ENCODE results near the gene MGAT1.

MGAT1 gene

DNA sequence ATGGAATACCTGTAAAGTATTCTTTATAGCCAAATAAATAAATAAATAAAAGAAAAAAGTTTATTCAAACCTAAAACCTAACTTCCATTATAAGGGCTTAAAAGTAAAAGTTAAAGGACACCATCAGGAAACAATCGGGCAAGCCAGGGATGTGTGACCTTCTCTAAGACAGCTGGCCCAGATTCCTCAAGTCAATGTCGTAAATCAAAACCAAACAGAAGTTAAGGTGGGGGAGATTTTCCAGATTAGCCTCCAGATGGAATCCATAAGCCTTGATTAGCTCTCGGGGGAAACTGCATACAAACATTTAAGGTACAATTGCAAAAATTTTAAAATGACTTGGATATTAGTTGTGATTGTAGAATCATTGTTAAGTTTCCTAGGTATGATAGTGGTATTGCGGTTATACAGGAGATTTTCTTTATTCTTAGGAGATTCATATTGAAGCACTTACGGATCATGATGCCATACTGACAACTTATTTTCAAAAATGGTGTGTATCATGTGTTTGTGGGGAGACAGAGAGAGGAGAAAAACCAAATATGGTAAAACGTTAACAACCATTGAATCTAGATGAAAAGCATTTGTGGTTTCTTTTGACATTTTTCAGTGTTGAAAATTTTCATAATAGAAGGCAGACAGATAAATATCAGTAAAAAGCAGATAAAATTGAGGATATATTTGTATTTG is 21.5 kb upstream of the MGAT1 start:
- Histone ChIP-seq H3K36me3 (ENCODE audit: control insufficient read depth, insufficient read depth, low read length) (no peaks in the 10 kb centered on the region), H3K4me3 (ENCODE audit: extremely low read depth, insufficient read depth, low read length, poor library complexity, severe bottlenecking) (no peak overlapping the region), H3K27ac (ENCODE audit: low read depth, low read length, severe bottlenecking) (no peak overlapping the region), H3K9me3 (ENCODE audit: control insufficient read depth, low read length) (peaks cover 3% of the 10 kb centered on the region), H3K4me1 (ENCODE audit: control insufficient read depth, insufficient read depth, low read length, poor library complexity, severe bottlenecking) (no peaks in the 10 kb centered on the region)
- WGBS, 2 experiments (ENCODE audit: insufficient coverage in 2 of 2): 94% methylated on average over 5 of the region's 6 CpGs; no CpG with 5 or more reads in 1 of the 2 experiments

DNA sequence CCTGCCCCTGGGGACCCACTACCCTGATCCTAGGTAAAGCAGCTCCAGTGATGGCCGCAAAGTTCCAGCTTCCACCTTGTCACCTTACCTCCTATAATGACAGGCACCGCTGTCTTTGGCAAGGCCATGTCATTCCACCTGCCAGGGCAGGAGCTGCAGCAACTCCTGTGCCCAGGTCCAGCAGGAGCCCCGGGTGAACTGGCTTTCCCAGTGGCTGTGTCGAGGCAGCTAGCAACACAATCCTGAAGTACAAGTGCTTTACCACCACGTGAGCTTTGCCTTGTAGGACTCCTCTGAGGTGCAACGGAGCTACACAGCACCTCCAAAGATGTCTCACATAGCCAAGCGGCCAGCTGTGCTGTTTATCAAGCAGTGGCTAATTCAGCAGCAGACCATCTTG is 20.7 kb upstream of the MGAT1 start:
- no peak overlapping the region for H3K4me3 ChIP-seq (ENCODE audit: extremely low read depth, insufficient read depth, low read length, poor library complexity, severe bottlenecking)
- 87 to 92% methylated on average over 6 of the region's 7 CpGs for WGBS, 2 experiments (ENCODE audit: insufficient coverage in 2 of 2)
- H3K27ac ChIP-seq (ENCODE audit: low read depth, low read length, severe bottlenecking): no peak overlapping the region
- H3K9me3 ChIP-seq (ENCODE audit: control insufficient read depth, low read length): no peaks in the 10 kb centered on the region
- no peaks in the 10 kb centered on the region for H3K36me3 ChIP-seq (ENCODE audit: control insufficient read depth, insufficient read depth, low read length)
- H3K4me1 ChIP-seq (ENCODE audit: control insufficient read depth, insufficient read depth, low read length, poor library complexity, severe bottlenecking): no peaks in the 10 kb centered on the region

DNA sequence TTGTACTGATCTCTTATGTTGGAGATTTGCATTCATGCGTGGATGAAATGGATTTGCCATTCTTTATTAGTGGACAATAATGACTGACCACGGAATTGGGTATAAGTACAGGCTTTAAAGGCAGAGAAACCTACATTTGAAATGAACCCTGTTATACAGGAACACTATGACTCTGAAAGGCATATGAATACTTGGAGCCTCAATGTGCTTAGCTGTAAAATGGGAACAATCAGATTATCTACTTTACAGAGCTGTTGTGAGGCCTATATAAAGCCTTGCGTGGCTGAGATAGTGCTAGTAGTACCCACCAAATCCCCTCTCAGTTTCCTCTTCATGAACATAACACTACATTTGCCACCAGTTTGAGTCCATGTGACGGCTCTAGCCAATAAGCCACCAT is 18.9 kb upstream of the MGAT1 start:
- no peak overlapping the region for H3K27ac ChIP-seq (ENCODE audit: low read depth, low read length, severe bottlenecking)
- peaks cover 14% of the 10 kb centered on the region for H3K4me1 ChIP-seq (ENCODE audit: control insufficient read depth, insufficient read depth, low read length, poor library complexity, severe bottlenecking)
- WGBS, 2 experiments (ENCODE audit: insufficient coverage in 2 of 2): 80 to 100% methylated on average over 1 to 2 of the region's 4 CpGs

DNA sequence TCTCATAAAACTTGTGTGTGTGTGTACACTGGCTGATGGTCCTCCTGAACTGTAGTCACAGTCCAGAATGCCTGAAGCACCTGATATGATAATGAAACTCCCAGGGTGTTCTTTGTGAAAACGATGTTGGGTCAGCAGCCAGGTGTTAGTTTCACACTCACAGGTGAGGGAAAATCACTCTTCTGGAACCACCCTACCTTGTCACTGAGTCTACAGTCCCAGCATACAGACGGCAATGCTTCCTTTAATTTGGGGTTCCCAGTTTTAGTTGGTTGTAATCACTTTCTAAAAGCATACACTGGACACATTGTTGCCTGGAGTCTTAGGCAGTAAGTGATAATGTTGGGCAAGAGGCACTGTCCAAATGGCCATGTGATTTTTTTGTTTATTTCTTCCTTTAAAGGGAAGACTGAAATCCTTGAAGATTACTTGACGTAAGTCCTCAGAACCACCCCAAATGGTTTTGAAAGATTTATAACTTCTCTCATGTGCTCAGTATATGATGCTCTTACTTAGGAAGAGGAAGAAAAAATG is 18.2 kb upstream of the MGAT1 start:
- WGBS, 2 experiments (ENCODE audit: insufficient coverage in 2 of 2): 60 to 83% methylated on average over 1 to 2 of the region's 3 CpGs
- Histone ChIP-seq H3K4me1 (ENCODE audit: control insufficient read depth, insufficient read depth, low read length, poor library complexity, severe bottlenecking) (peaks cover 15% of the 10 kb centered on the region), H3K36me3 (ENCODE audit: control insufficient read depth, insufficient read depth, low read length) (no peaks in the 10 kb centered on the region), H3K4me3 (ENCODE audit: extremely low read depth, insufficient read depth, low read length, poor library complexity, severe bottlenecking) (no peak overlapping the region), H3K9me3 (ENCODE audit: control insufficient read depth, low read length) (no peaks in the 10 kb centered on the region), H3K27ac (ENCODE audit: low read depth, low read length, severe bottlenecking) (no peak overlapping the region)

More for the DNA sequence above, 18.9 kb upstream of the MGAT1 start:
- Histone ChIP-seq H3K9me3 (ENCODE audit: control insufficient read depth, low read length) (no peaks in the 10 kb centered on the region), H3K36me3 (ENCODE audit: control insufficient read depth, insufficient read depth, low read length) (no peaks in the 10 kb centered on the region), H3K4me3 (ENCODE audit: extremely low read depth, insufficient read depth, low read length, poor library complexity, severe bottlenecking) (no peak overlapping the region)

DNA sequence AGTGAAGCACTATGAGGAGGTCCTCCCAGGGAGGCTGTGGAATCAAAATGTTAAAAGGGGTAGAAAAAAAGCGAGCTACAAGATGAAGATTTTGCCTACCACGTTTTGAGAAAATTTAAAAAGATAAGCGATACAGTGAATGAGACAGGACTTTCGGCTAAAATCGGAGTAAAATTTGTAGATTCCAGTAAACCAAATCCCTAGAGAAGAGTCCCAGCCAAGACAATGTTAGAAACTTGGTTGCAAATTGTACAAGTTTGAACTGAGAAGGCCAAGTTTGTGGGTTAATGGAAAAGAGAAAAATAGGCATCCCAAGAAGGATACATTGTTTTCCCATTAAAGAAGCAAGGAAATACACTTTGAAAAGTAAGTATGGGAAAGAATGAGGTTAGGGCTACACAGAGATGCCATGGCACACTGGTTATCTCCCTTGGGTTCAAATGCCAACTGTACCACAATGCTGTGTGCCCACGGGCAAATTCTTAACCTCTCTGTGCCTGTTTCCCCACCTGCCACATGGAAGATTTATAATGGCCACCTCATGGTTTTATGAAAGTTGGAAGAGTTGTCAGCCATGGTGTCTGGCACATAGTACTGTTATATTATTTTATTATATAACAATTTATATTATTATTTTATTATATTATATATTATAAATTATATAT is 16.2 kb upstream of the MGAT1 start:
- 90 to 94% methylated on average over 6 of the region's 6 CpGs for WGBS, 2 experiments (ENCODE audit: insufficient coverage in 2 of 2)
- Histone ChIP-seq H3K27ac (ENCODE audit: low read depth, low read length, severe bottlenecking) (no peak overlapping the region), H3K4me1 (ENCODE audit: control insufficient read depth, insufficient read depth, low read length, poor library complexity, severe bottlenecking) (peaks cover 15% of the 10 kb centered on the region)

DNA sequence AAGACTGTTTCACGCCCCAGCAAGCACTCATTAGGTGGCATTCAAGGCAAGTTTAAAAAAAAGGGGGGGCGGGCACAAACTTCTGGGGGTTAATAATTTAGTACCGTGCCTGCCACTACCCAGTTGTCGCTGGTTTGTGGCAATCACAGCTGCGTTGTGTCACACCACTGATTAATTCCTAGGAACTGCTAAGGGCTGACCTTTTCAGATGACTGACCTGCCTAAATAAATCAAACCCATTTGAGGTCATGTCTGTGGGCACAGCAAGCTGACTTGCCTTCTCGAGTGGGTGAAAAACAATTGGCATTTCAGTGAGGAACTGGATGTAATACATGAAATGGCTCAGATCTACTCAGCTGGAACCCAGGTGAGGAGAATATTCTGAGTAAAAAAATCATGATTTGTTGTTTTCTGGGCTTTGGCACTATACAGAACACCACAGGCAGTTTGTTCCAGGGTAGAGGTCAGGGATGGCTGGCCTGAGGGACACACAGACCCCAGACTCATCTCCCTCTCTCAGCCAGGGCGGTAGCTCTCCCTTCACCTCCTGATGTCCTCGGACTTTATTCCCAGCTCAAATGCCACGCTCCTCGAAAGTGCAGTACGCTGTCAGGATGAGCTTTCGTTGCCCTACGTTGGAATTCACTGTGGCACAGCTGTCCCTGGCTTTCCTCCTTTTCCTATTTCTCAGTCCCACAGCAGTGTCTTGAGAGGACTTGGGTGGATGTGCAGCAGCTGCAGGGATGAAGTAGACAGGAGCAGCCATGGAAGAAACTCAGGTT is 15.5 kb upstream of the MGAT1 start:
- Histone ChIP-seq H3K4me1 (ENCODE audit: control insufficient read depth, insufficient read depth, low read length, poor library complexity, severe bottlenecking) (peaks cover 15% of the 10 kb centered on the region), H3K9me3 (ENCODE audit: control insufficient read depth, low read length) (no peaks in the 10 kb centered on the region), H3K36me3 (ENCODE audit: control insufficient read depth, insufficient read depth, low read length) (no peaks in the 10 kb centered on the region), H3K27ac (ENCODE audit: low read depth, low read length, severe bottlenecking) (peak overlapping the region; percentile 91), H3K4me3 (ENCODE audit: extremely low read depth, insufficient read depth, low read length, poor library complexity, severe bottlenecking) (no peak overlapping the region)
- WGBS, 2 experiments (ENCODE audit: insufficient coverage in 2 of 2): 87 to 92% methylated on average over 12 of the region's 13 CpGs

More for the DNA sequence above, 16.2 kb upstream of the MGAT1 start:
- no peaks in the 10 kb centered on the region for H3K36me3 ChIP-seq (ENCODE audit: control insufficient read depth, insufficient read depth, low read length)
- H3K9me3 ChIP-seq (ENCODE audit: control insufficient read depth, low read length): no peaks in the 10 kb centered on the region
- H3K4me3 ChIP-seq (ENCODE audit: extremely low read depth, insufficient read depth, low read length, poor library complexity, severe bottlenecking): no peak overlapping the region

DNA sequence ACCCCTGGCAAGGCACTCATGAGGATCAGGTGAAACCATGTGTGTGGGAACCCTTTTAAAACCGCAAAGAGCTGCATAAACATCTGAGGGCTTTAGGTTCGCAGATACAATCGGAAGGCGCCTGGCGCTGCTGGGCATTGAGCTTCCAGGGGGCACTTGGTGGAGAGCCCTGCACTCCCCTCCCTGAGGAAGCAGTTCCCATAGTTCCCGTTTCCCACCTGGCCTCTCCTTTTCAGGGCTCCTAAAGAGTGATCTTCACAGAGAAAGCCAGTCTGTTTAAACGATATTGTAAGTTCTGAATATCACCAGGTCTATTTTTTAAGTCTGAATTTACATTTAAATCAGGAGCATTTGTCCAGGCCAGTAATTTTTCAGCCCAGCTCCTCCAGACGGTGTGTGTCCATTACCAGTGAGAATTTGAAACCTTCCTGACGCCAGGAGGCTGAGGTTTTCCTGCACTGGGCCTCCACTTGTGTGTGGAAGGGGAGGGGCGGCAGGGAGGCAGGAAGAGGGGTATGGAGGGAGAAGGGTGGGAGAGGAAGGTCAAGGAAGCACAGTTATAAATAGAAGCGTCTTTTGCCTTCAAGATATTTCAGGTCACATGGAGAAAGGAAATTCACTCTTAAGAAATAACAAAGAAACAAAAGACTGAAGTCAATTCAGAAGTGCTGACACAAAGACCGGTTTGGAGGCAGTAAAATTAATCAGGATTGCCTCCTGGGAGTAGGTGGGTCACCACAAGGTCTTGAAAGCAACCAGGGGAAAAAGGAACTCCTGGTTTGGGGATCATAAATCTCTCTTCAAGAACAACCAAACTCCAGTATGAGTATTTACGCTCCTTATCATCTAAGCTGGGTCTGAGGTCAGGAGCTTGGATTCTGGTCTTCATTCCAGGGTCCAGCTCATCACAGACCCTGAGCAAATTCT is 14.3 kb upstream of the MGAT1 start:
- Histone ChIP-seq H3K36me3 (ENCODE audit: control insufficient read depth, insufficient read depth, low read length) (no peaks in the 10 kb centered on the region), H3K9me3 (ENCODE audit: control insufficient read depth, low read length) (no peaks in the 10 kb centered on the region), H3K4me1 (ENCODE audit: control insufficient read depth, insufficient read depth, low read length, poor library complexity, severe bottlenecking) (peaks cover 15% of the 10 kb centered on the region), H3K27ac (ENCODE audit: low read depth, low read length, severe bottlenecking) (peak overlapping the region; percentile 91), H3K4me3 (ENCODE audit: extremely low read depth, insufficient read depth, low read length, poor library complexity, severe bottlenecking) (no peak overlapping the region)
- 67 to 77% methylated on average over 8 to 10 of the region's 13 CpGs for WGBS, 2 experiments (ENCODE audit: insufficient coverage in 2 of 2)

DNA sequence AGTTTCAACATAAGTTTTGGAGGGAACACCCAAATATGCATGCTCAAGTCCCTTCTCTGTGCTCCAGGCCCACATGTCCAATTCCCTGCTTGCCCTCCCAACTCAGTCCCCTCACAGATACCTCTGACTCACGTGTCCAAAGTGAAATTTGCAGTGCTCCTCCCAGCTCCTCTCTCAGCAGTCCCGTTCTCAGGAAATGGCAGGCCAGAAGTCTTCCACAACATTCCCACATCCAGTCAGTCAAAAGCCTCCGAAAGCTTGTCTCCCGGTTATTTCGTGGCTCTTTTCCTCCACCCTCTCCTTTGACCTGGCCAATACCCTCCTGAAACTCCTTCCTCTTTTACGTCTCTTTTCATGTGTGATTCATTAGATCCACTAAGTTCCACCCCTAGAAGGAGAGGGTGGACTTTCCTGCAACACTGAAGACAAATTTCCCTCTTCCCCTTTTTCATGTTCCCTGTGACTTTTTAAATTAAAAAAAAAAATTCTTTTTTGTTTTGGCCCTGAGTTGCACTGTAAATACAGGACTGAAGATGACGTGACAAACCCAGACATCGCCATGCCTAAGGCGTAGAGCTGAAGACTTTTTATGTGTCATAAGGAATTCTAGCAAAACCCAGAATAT is 12.8 kb upstream of the MGAT1 start:
- Histone ChIP-seq H3K9me3 (ENCODE audit: control insufficient read depth, low read length) (no peaks in the 10 kb centered on the region), H3K4me1 (ENCODE audit: control insufficient read depth, insufficient read depth, low read length, poor library complexity, severe bottlenecking) (peaks cover 18% of the 10 kb centered on the region), H3K4me3 (ENCODE audit: extremely low read depth, insufficient read depth, low read length, poor library complexity, severe bottlenecking) (no peak overlapping the region), H3K27ac (ENCODE audit: low read depth, low read length, severe bottlenecking) (no peak overlapping the region), H3K36me3 (ENCODE audit: control insufficient read depth, insufficient read depth, low read length) (no peaks in the 10 kb centered on the region)
- WGBS, 2 experiments (ENCODE audit: insufficient coverage in 2 of 2): 88% methylated on average over 6 to 8 of the region's 9 CpGs

DNA sequence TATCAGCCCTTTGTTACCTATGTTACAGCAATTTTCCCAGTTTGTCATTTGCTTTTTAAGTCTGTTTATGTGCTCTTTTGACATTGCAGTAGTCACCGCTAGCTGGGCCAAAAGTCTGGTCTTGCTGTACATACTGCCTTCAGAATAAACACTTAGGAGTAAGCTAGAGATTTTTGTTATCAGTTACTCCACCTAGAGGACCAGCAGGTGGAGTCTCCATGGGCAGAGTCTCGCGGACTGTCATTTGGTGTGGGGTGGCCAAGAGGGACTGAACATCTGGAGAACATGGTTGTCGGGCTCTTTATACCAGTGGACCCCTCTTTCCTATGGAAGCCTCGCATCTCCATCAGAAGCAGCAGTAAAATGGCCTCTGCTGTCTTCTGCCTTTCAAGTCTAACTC is 10.8 kb upstream of the MGAT1 start:
- H3K27ac ChIP-seq (ENCODE audit: low read depth, low read length, severe bottlenecking): no peak overlapping the region
- WGBS, 2 experiments (ENCODE audit: insufficient coverage in 2 of 2): 82 to 89% methylated on average over 3 to 4 of the region's 5 CpGs
- H3K36me3 ChIP-seq (ENCODE audit: control insufficient read depth, insufficient read depth, low read length): peaks cover under 1% of the 10 kb centered on the region
- peaks cover 18% of the 10 kb centered on the region for H3K4me1 ChIP-seq (ENCODE audit: control insufficient read depth, insufficient read depth, low read length, poor library complexity, severe bottlenecking)
- no peak overlapping the region for H3K4me3 ChIP-seq (ENCODE audit: extremely low read depth, insufficient read depth, low read length, poor library complexity, severe bottlenecking)
- no peaks in the 10 kb centered on the region for H3K9me3 ChIP-seq (ENCODE audit: control insufficient read depth, low read length)
